Middle frontal gyrus (tissue), 1 donor: ENCODE measurements around the gene MOGAT1.
"Not testable (repeated sequence)": the region's sequence is repeated elsewhere in the genome, so short reads cannot be mapped to it uniquely, and the experiment has no call there.

Source experiments
- DNase-seq: peaks from one replicate; pipeline ENCODE4 v3.0.0-alpha.2; 2015; ENCODE audit warnings: low spot score; ENCODE audit errors: extremely low spot score

The MOGAT1 gene

DNA sequence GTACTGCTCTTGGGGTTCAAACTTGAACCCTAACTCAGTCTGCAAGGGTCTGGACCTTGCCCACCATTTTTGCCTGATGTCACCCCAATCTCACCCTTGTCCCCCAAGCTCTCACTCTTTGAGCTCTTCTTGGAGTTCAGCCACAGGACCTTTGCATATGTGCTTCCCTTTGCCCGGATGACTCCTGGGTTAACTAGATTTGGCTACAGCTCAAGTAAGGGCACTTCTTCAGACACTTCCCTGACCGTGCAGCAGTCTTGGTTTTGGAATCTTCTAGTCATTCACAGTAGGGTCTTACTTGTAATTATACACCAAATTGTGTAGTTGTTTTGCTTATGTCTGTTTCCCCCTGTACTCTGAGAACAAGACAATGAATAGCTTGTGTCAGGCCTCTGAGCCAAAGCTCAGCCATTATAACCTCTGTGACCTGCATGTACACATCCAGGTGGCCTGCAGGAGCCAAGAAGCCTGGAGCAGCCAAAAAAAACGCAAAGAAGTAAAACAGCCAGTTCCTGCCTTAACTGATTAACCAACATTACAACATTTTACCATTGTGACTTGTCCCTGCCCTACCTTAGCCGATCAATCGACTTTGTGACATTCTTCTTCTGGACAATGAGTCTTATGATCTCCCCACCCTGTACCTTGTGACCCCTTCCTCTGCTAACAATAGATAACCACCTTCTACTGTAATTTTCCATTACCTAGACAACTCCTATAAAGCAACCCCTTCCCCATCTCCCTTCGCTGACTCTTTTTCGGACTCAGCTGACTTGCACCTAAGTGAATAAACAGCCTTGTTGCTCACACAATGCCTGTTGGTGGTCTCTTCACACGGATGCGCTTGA lies 1.0 kb upstream of the MOGAT1 start:
- no peak for DNase-seq

DNA sequence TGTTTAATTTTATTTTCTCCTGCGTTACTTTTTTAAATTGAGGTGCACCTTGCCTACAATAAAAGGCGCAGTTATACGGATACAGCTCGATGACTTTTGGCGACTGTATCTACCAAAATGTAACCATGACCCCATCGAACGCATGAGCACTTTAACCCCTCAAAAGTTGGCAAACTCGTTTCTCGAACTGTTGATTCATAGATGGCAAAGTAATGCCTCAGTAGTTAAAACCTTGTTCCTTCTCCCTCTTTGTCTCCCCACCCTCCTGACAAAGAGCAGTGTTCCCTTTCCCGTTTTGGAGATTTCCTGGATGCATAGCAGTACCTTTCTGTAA lies 577 bp downstream of the MOGAT1 start:
- no peak for DNase-seq

DNA sequence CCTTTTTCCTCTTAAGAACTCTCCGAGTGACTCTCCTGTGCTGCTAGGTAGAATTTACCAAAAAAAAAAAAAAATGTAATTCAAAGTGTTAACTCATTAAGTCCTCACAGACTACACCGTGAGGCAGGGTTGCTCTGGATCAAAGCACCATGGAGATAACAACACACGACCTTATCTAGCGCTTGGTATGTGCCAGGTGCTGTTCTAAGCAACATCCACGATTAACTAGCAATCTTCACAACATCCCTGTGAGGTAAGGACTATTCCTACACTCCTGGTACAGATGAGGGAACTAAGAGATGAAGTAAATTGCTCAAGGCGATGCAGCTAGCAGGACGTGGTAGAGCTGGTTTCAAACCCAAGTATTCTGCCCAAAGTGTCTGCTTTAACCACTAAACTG lies 1.8 kb downstream of the MOGAT1 start:
- DNase-seq: no peak

DNA sequence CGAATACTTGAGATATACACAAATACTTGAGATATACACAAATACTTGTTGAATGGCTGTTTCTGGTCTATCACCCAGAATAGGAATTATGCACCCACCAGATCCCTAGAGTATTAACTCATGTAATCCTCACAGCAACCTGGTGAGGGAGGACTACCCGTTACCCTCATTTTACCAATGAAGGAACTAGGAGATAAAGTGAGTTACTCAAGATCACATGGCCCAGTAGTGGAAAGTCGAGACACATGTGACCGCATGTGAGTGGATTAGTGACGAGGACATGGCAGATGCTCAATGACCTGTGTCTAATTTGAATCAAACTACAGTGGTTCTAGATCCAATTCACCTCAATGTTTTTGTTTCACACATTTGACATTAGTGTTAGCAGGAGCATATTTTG lies 2.4 kb downstream of the MOGAT1 start:
- DNase-seq: no peak

DNA sequence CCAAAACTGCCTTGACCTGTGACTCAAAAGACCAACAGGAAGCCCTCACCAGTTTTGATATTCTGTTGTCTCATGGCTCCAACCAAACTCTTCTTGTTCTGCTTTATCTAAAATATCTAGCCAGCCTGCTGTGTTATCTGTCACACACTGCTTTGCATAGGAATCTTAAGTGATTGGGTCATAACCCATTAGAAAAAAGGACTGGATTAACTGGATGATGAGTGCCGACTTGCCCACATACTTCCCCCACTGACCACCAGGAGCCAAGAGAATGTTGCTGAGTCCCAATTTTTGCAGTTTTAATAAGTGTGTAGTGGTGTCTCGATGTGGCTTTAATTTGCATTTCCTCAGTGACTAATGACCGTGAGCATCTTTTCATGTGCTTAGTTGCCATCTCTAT lies 6.5 kb downstream of the MOGAT1 start:
- no peak for DNase-seq

DNA sequence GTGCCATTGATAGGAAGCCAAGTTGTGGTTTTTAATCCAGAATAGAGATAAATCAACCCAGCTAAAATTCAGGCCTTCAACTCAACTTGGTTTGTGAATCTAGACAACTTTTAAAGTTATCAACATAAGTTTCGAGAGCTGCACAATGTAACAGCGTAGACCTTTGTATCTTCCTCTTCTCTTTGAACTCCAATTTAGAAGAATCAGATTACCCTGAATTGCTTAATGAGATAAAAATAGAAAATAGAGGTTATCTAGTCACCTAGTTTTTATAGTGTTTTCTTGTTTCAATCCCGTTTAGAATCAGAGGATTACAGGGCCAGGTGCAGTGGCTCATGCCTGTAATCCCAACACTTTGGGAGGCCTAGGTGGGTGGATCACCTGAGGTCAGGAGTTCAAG lies 12.3 kb downstream of the MOGAT1 start:
- no peak for DNase-seq

DNA sequence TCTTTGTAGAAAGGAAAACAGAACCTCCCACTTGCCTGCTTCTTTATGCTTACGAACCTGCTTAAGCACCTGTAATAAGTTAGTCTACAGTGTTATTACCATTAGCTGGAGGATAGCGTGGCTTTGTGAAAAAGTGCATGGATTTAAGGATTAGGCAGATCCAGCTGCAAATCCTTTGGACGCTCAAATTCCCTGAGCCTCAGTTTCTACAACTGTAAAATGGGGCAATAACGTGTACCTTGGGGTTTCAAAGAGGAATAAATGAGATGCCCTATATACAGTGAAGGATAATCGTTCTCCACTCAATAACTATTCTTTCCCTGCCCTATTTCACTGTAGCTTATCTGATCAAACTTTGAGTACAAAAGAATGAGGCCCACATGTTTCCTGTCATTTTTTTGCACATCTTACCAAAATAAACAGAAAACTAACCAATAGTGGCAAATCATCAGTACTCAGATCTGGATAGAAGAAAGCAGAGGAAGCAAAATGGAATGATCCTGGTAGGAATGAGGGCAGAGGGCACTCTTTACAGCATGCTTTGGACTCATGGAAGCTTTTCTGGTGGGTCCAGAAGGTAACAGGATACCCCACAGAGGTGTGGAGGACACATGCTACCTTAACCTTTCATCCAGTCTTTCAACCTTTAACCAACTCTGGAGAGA lies 14.8 kb downstream of the MOGAT1 start:
- no peak for DNase-seq

DNA sequence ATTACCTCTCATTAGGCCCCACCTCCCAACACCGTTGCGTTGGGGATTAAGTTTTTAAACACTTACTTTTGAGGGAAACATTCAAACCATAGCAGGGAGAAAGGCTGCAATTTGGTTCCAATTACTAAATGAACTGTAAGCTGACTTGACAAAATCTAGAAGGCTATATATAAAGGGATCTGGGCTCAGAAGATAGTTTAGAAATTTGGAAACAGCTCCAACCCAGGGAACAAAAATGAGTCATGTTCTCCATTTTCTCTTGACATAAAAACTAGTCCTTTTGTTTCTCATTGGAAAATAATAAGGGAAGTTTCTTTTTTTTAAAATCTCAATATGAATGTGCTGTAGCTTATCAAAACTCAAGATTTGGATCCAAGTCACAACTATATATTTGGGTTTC lies 17.5 kb downstream of the MOGAT1 start:
- peak; percentile 36 for DNase-seq

DNA sequence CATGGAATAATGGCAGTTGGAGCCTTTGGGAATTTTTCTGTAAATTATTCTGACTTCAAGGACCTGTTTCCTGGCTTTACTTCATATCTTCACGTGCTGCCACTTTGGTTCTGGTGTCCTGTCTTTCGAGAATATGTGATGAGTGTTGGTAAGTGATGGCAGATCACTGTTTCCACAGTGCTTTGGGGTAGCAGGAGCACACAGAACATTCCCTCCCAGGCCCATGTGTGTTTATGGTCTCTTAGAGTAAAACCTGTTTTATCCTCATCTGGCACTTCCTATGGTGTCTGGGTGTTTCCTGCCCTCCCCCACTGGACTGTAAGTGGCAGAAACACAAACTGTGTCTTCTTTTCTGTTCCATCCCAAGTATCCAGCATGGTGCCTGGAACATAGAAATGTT lies 17.9 kb downstream of the MOGAT1 start:
- DNase-seq: no peak

DNA sequence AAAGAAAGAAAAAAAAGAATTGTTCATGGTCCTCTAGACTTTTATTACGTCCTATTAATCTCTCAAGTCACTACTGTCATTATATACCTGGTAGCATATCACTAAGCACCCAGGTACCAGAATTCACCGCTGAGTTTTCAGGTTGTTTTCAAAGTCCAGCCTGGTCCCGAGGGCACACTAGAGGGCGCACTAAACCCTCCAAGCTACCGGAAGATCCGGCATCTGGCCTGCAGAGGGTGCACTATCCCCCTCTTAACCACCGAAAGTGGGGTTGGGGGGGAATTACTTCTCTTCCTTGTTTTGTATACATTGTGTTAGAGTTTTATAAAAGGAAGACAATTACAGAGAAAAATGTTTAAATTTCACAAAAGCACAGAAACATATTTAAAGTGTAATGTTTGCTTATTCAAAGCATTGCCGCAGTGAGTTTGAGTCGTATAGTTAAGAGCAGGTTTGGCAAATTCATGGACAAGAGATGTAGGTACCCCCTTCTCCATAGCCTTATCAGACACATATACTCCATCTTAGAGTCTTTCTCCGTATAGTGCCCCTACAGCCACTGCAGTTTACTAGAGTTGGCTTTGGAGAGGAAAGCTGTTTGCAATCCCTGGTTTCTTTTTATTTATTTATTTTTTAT lies 19.2 kb downstream of the MOGAT1 start:
- DNase-seq: no peak

DNA sequence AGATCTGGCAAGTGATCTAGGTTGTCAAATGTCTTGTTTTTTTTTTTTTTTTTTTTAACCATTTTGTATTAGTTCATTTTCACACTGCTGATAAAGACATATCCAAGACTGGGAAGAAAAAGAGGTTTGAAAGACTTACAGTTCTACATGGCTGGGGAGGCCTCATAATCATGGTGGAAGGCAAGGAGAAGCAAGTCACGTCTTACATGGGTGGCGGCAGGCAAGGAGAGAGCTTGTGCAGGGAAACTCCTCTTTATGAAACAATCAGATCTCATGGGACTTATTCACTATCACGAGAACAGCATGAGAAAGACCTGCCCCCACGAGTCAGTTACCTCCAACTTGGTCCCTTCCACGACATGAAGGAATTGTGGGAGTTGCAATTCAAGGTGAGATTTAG lies 22.0 kb downstream of the MOGAT1 start:
- DNase-seq: not testable (repeated sequence)

DNA sequence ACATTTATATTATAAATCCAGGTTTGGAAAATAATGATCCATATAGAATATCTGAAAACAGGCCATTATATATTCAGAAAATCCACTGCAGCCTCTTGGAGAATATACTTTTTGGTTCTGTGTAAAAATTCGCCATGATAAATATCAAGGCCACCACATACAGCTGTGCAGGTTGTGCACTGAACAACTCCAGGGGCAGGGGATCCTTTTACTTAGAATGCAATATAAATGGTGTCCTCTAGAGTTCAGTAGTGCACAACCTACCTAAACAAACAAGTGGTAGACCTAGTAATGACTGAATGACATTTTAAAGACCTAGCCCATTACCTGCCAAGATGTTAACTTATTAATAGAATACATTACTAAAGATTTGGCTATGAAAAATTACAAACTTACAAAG lies 22.4 kb downstream of the MOGAT1 start:
- DNase-seq: no peak

DNA sequence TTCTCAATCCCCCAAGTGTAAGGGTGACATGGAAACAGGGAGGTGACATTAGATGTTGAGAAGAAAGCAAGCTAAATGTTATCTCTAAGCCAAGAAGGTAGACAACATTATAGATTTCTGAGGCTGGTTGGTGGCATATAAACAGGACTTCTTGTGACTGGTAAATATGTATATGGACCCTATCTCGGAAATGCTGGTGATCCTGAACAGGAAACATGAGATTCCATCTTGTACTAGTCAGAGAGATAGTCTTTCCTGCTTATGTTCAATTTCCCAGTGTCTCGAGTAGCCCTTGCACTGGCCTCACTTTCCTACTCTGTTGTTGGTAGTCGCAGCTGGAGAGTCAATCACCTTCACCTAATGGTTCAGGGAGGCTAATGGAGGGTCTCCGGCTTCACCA lies 26.8 kb downstream of the MOGAT1 start:
- DNase-seq: no peak

DNA sequence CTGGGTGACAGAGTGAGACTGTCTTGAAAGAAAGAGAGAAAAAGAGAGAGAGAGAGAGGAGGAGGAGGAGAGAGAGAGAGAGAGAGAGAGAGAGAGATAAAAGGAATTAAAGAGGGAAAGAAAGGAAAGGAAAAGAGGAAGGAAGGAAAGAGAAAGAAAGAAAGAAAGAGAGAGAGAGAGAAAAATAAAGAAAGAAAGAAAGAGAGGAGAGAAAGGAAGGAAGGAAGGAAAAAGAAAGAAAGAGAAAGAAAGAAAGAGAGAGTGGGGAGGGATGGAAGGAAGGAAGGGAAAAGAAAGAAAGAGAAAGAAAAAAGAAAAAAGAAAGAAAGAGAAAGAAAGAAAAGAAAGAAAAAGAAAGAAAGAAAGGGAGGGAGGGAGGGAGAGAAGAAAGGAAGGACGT lies 29.8 kb downstream of the MOGAT1 start:
- no peak for DNase-seq

DNA sequence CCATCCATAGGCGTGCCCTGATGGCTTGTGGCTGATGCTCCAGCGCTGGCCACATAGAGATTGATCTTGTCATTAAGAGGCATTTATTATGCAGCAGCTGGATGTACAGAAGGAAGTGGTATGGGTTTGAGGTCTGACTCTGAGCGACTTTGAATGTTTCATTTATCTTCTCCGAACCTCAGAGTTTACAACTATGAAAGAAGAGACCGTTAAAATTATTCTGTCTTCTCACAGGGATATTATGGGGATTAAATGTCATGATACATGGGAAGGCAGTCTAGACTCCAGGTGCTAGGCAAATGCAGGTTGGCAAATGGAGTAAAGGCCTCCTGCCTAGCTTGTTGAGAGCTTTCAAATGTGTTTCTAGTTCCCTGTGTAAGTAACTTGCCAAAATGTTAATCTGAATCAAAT lies 30.3 kb downstream of the MOGAT1 start:
- DNase-seq: no peak

DNA sequence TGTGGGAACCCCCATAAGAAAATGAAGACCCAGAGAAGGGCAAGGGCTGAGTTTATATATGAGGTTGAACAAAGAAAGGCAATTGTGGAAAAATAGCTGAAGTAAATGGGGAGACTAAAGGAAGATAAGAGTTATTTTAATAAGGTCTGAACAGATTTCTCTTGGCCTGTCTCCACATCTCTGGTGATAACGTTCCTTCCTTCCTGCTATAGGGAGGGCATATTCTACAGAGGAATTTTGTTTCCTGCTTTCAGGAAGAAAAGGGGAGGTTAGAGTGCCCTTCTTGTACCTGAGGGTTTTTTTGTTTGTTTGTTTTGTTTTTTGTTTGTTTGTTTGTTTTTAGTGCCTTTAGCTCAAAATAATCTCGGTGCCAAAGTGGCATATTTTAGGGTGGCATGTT lies 31.6 kb downstream of the MOGAT1 start:
- DNase-seq: no peak

DNA sequence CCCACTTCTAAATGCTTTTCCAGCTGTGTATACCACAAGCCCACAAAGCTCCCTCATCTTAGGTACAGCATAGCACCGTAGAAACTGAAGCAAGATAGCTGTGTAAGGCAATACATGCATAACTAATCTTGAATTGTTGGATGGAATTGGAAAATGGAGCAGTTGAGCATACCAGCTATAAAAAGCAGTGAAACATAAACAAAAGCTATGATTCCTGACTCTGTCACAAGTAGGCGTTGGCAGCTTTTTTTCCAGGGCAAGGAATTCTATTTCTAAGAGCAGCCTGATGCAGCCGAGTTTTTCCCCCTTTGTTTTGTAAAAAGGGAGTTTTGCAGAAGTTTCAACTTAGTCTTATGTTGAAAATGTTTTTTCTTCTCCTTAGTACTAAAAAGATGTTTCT lies 32.4 kb downstream of the MOGAT1 start:
- DNase-seq: no peak

DNA sequence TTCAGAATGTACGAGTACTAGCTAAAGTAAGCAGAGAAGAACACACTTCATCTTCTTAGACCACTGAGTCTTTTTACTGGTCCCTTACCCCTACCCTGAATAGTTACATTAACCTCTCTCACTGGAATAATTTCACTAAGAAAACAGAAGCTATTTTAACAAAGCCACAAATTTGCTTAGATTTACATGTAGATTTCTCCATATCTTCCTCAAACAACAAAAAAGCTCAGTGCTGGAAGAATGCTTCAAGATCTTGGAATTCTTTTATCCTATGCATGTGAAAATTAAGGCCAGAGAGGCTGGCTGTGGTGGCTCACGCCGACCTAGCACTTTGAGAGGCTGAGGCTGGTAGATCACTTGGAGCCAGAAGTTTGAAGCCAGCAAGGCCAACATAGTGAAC lies 35.2 kb downstream of the MOGAT1 start:
- DNase-seq: no peak

DNA sequence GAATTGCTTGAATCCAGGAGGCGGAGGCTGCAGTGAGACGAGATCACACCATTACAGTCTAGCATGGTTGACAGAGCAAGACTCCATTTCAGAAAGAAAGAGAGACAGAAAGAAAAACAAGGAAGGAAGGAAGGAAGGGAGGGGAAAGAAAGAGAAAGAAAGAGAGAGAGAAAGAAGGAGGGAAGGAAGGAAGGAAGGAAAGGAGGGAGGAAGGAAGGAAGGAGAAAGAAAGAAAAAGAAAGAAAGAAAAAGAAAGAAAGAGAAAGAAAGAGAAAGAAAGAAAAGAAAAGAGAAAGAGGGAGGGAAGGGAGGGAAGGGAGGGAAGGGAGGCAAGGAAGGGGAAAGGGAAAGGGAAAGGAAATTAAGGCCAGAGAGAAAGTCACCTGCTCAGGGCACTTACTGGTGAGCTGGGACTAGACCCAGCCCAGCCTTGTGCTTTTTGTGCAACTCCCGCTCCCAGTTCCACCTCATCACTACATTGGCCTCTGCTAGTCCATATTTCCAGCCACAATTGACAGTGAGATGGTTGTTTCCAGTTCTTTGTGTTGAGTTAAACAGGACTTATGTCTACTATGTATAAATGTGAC lies 35.7 kb downstream of the MOGAT1 start:
- DNase-seq: no peak

DNA sequence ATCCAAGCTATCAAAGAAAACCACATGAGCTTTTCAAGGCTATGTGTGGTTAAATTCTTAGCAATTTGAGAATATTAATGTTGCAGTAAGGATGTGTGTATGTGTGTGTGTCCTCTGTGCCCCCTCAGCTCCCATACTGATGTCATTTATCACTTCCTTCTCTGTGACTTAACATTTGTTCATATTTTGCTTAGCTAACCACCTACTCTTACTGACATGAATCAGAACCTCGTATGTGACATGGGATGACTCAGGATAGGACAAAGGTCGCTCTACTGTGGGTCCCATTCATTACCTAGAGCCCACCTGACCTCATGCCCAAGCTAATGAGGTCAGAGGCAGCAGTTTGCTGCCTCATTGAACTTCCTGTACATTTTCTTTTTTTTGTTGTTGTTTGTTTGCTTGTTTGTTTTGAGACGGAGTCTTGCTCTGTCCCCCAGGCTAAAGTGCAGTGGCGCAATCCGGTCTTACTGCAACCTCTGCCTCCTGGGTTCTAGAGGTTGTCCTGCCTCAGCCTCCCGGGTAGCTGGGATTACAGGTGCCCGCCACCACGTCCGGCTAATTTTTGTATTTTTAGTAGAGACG lies 36.3 kb downstream of the MOGAT1 start:
- DNase-seq: no peak

DNA sequence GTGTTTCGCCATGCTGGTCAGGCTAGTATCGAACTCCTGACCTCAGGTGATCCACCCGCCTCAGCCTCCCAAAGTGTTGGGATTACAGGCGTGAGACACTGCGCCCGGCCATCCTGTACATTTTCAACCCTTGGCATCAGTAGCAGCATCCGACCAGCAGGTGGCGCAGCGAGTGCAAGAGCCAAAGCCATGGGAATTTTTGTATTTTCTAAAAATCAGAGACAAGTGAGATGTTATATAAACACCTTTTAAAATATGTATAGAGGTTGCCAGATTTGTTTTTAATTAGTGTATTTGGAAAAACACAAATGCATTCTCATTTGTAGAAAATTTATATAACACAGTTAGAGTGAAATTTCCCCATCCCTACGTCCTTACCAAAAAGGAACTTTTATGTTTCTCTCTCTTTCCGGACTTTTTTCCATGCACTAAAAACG lies 36.8 kb downstream of the MOGAT1 start:
- peak; percentile 66 for DNase-seq
